ENCODE measurements around the gene NCOA1. TPM values are rescaled to one million over a fixed set of nuclear protein-coding genes. Genes with fewer than 3 reads are reported as not detected.

The NCOA1 gene
- total and polyA plus RNA-seq, 4 donors: 6.5 to 26.6 (median 16.3) TPM

GRCh38 chr2:24818721-24819167 is 327.7 kb downstream of the NCOA1 start:
- H3K9me3 ChIP-seq (ENCODE audit: control insufficient read depth in 4 of 4, low read length in 3 of 4): no peaks in the 10 kb centered on the region
- H3K9ac ChIP-seq (ENCODE audit: low read depth in 1 of 2, low read length in 2 of 2): no peak overlapping the region
- TF ChIP-seq JUND (IDR thresholded peaks at IDR 0.05) (no peak), FOXA1 (IDR thresholded peaks at IDR 0.05) (no peak), TAF1 (conservative IDR thresholded peaks at IDR 0.05) (no peak)
- TF ChIP-seq, protein P1, sequence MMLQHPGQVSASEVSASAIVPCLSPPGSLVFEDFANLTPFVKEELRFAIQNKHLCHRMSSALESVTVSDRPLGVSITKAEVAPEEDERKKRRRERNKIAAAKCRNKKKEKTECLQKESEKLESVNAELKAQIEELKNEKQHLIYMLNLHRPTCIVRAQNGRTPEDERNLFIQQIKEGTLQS (IDR thresholded peaks at IDR 0.05): no peak
- H3K4me3 ChIP-seq (ENCODE audit: low read depth in 1 of 3, low read length in 3 of 3): no peak overlapping the region
- no peak for DNase-seq (ENCODE audit: low spot score)
- H3K27ac ChIP-seq (ENCODE audit: low read depth in 1 of 2, low read length in 2 of 2): no peak overlapping the region
- H3K36me3 ChIP-seq (ENCODE audit: control insufficient read depth in 4 of 4, insufficient read depth in 3 of 4, low read depth in 1 of 4, low read length in 3 of 4): peaks cover 0 to 14% (median 2%) of the 10 kb centered on the region in 4 donors
- no peaks in the 10 kb centered on the region for H3K27me3 ChIP-seq (ENCODE audit: control insufficient read depth in 4 of 4, insufficient read depth in 4 of 4, low read length in 3 of 4)
- H3K4me1 ChIP-seq (ENCODE audit: control insufficient read depth in 4 of 4, insufficient read depth in 4 of 4, low read length in 3 of 4): no peaks in the 10 kb centered on the region
- 72% methylated on average over 9 of the region's 9 CpGs for WGBS

DNA sequence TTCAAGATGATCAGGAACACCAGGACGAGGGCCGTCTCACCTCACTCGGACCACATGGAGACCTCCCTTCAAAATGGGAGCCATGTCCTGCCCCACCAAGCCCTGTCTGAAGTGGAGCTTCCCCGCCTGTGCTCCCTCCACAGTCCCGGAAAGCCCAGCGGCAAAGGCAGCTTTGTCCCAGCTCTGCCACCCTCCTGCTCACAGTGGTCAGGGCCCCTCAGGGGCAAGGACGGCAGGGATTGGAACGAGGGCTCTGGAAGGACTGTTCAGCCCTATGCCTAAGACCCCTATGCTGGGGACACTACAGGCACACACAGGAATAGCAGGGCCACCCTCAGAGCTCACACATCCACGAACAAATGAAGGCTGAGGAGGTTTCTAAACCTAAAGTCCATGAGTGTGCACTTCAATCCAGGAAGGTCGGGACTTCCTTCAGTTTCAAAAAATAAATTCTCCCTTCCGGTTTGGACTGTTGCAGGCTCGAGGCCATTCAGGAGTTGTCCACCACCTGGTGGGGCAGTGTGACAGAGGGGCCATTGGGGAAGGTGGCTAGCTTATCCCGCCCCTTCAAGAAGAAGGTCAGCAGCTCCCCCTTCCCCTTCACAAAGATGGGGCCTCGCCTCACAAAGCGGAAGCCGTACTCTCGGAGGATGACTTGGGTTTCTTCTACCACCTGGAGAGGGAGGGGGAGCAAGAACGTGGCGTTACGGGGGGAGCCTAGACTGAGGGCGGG is 328.6 kb downstream of the NCOA1 start:
- no peaks in the 10 kb centered on the region for H3K9me3 ChIP-seq (ENCODE audit: control insufficient read depth in 4 of 4, low read length in 3 of 4)
- H3K4me1 ChIP-seq (ENCODE audit: control insufficient read depth in 4 of 4, insufficient read depth in 4 of 4, low read length in 3 of 4): no peaks in the 10 kb centered on the region
- no peak for DNase-seq (ENCODE audit: low spot score)
- no peak overlapping the region for H3K4me3 ChIP-seq (ENCODE audit: low read depth in 1 of 3, low read length in 3 of 3)
- H3K27ac ChIP-seq (ENCODE audit: low read depth in 1 of 2, low read length in 2 of 2): no peak overlapping the region
- H3K9ac ChIP-seq (ENCODE audit: low read depth in 1 of 2, low read length in 2 of 2): no peak overlapping the region
- H3K36me3 ChIP-seq (ENCODE audit: control insufficient read depth in 4 of 4, insufficient read depth in 3 of 4, low read depth in 1 of 4, low read length in 3 of 4): peaks cover 0 to 14% (median 2%) of the 10 kb centered on the region in 4 donors
- 94% methylated on average over 21 of the region's 21 CpGs for WGBS
- no peaks in the 10 kb centered on the region for H3K27me3 ChIP-seq (ENCODE audit: control insufficient read depth in 4 of 4, insufficient read depth in 4 of 4, low read length in 3 of 4)
- TF ChIP-seq JUND (IDR thresholded peaks at IDR 0.05) (no peak), TAF1 (conservative IDR thresholded peaks at IDR 0.05) (no peak), NR2F2 (IDR thresholded peaks at IDR 0.05) (no peak), FOXA1 (IDR thresholded peaks at IDR 0.05) (no peak), GABPA (IDR thresholded peaks at IDR 0.05 in 1 of 2, conservative IDR thresholded peaks at IDR 0.05 in 1 of 2) (no peak), RXRA (IDR thresholded peaks at IDR 0.05) (no peak), SP1 (IDR thresholded peaks at IDR 0.05) (no peak), HNF4A (conservative IDR thresholded peaks at IDR 0.05) (no peak), FOXA2 (IDR thresholded peaks at IDR 0.05) (no peak), CTCF (IDR thresholded peaks at IDR 0.05; ENCODE audit: low read depth, low read length, missing input control) (no peak), RAD21 (IDR thresholded peaks at IDR 0.05) (no peak), MAX (IDR thresholded peaks at IDR 0.05) (no peak), EGR1 (IDR thresholded peaks at IDR 0.05; ENCODE audit: low read depth in 2 of 2) (no peak), YY1 (IDR thresholded peaks at IDR 0.05) (no peak)
- TF ChIP-seq, protein P1 (IDR thresholded peaks at IDR 0.05): no peak
- TF ChIP-seq, protein P2, sequence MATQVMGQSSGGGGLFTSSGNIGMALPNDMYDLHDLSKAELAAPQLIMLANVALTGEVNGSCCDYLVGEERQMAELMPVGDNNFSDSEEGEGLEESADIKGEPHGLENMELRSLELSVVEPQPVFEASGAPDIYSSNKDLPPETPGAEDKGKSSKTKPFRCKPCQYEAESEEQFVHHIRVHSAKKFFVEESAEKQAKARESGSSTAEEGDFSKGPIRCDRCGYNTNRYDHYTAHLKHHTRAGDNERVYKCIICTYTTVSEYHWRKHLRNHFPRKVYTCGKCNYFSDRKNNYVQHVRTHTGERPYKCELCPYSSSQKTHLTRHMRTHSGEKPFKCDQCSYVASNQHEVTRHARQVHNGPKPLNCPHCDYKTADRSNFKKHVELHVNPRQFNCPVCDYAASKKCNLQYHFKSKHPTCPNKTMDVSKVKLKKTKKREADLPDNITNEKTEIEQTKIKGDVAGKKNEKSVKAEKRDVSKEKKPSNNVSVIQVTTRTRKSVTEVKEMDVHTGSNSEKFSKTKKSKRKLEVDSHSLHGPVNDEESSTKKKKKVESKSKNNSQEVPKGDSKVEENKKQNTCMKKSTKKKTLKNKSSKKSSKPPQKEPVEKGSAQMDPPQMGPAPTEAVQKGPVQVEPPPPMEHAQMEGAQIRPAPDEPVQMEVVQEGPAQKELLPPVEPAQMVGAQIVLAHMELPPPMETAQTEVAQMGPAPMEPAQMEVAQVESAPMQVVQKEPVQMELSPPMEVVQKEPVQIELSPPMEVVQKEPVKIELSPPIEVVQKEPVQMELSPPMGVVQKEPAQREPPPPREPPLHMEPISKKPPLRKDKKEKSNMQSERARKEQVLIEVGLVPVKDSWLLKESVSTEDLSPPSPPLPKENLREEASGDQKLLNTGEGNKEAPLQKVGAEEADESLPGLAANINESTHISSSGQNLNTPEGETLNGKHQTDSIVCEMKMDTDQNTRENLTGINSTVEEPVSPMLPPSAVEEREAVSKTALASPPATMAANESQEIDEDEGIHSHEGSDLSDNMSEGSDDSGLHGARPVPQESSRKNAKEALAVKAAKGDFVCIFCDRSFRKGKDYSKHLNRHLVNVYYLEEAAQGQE (IDR thresholded peaks at IDR 0.05): no peak
- TF ChIP-seq, protein P3, sequence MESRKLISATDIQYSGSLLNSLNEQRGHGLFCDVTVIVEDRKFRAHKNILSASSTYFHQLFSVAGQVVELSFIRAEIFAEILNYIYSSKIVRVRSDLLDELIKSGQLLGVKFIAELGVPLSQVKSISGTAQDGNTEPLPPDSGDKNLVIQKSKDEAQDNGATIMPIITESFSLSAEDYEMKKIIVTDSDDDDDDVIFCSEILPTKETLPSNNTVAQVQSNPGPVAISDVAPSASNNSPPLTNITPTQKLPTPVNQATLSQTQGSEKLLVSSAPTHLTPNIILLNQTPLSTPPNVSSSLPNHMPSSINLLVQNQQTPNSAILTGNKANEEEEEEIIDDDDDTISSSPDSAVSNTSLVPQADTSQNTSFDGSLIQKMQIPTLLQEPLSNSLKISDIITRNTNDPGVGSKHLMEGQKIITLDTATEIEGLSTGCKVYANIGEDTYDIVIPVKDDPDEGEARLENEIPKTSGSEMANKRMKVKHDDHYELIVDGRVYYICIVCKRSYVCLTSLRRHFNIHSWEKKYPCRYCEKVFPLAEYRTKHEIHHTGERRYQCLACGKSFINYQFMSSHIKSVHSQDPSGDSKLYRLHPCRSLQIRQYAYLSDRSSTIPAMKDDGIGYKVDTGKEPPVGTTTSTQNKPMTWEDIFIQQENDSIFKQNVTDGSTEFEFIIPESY (IDR thresholded peaks at IDR 0.05): no peak

Data from liver (tissue), 9 donors.